OCI-LY3 (cell line): ENCODE results near the gene OR2T1.

Source experiments
- H2AFZ ChIP-seq: fragments of 200-600, 300-600 bp; shearing (Covaris generic); 2 replicates; pipeline ENCODE4 v1.6.0; 2014; ENCODE audit warnings: antibody characterized with exemption, low read depth, low read length
- H3K27ac ChIP-seq: fragments of 200-600, 300-600 bp; sonication (generic); 2 replicates; pipeline ENCODE4 v1.5.1; 2014; ENCODE audit warnings: mild to moderate bottlenecking, low read length, moderate library complexity, mixed read lengths
- H3K27me3 ChIP-seq: fragments of 200-600, 300-600 bp; sonication (generic); 2 replicates; pipeline ENCODE4 v1.6.1; 2014; ENCODE audit warnings: low read depth, low read length, mixed read lengths
- H3K36me3 ChIP-seq: fragments of 200-600, 300-600 bp; sonication (generic); replicated peaks from 2 replicates; pipeline ENCODE3; 2014; ENCODE audit warnings: low read depth, low read length, mixed read lengths
- H3K4me1 ChIP-seq: fragments of 300-600, 200-600 bp; sonication (generic); 2 replicates; pipeline ENCODE4 v1.6.1; 2014; ENCODE audit warnings: low read length, mixed read lengths
- H3K4me2 ChIP-seq: fragments of 200-600, 300-600 bp; sonication (generic); 2 replicates; pipeline ENCODE4 v1.6.1; 2014; ENCODE audit warnings: low read length, mixed read lengths
- H3K4me3 ChIP-seq: fragments of 300-600, 200-600 bp; sonication (generic); 2 replicates; pipeline ENCODE4 v1.5.1; 2014; ENCODE audit warnings: antibody characterized with exemption, mild to moderate bottlenecking, low read length, moderate library complexity
- H3K79me2 ChIP-seq: fragments of 300-600, 200-600 bp; shearing (Covaris generic); 2 replicates; pipeline ENCODE4 v1.6.1; 2014; ENCODE audit warnings: mild to moderate bottlenecking, low read length, mixed read lengths
- H3K9ac ChIP-seq: fragments of 300-600, 200-600 bp; shearing (Covaris generic); 2 replicates; pipeline ENCODE4 v1.6.0; 2014; ENCODE audit warnings: mild to moderate bottlenecking, low read length, moderate library complexity
- H3K9me3 ChIP-seq: fragments of 200-600, 300-600 bp; shearing (Covaris generic); 2 replicates; pipeline ENCODE4 v1.6.1; 2014; ENCODE audit warnings: low read length, mixed read lengths; ENCODE audit not compliant: insufficient read depth
- H4K20me1 ChIP-seq: fragments of 200-600, 300-600 bp; sonication (generic); 2 replicates; pipeline ENCODE4 v1.6.1; 2016; ENCODE audit warnings: low read length, mixed read lengths; ENCODE audit not compliant: insufficient read depth
- CTCF ChIP-seq: fragments of 200-600, 300-600 bp; sonication (generic); IDR thresholded peaks from 2 replicates; pipeline ENCODE4 v1.5.1; 2014; ENCODE audit warnings: antibody characterized with exemption, low read length, low read depth
- EZH2phosphoT487 ChIP-seq: fragments of 200-600 bp; shearing (Covaris generic); IDR thresholded peaks from 2 replicates; pipeline ENCODE4 v1.6.1; 2018; ENCODE audit warnings: antibody characterized with exemption, mixed run types, low read depth

Gene OR2T1

GRCh38 chr1:248402748-248403147 lies at the start of gene OR2T1:
TSS of gene OR2T1 (plus strand) at chr1:248403048. CDS start at chr1:248406148, 3,100 bp downstream.
- H3K9me3 ChIP-seq, result no peaks in the 10 kb centered on the region
- no peaks in the 10 kb centered on the region for H3K79me2 ChIP-seq
- H3K4me2 ChIP-seq, result no peak within 1 kb of the TSS
- H2AFZ ChIP-seq, result no peak within 1 kb of the TSS
- no peaks in the 10 kb centered on the region for H3K36me3 ChIP-seq
- no peaks in the 10 kb centered on the region for H3K4me1 ChIP-seq
- no peak within 1 kb of the TSS for H3K27ac ChIP-seq
- H3K27me3 ChIP-seq, result peaks cover 7% of the 10 kb centered on the region; the same call in 1 of the 2 replicates
- TF ChIP-seq CTCF (no peak), EZH2phosphoT487 (no peak)
- H3K9ac ChIP-seq, result no peak within 1 kb of the TSS
- H4K20me1 ChIP-seq, result no peaks in the 10 kb centered on the region
- no peak within 1 kb of the TSS for H3K4me3 ChIP-seq

- no peak overlapping the region for H3K4me2 ChIP-seq
- H3K27me3 ChIP-seq, result peaks cover 5% of the 10 kb centered on the region; the same call in 1 of the 2 replicates
- H3K36me3 ChIP-seq, result no peaks in the 10 kb centered on the region
- H3K9me3 ChIP-seq, result no peaks in the 10 kb centered on the region
- no peak overlapping the region for H2AFZ ChIP-seq
- no peaks in the 10 kb centered on the region for H4K20me1 ChIP-seq
- no peak overlapping the region for H3K9ac ChIP-seq
- no peak for TF ChIP-seq CTCF
- no peak for TF ChIP-seq EZH2phosphoT487
- H3K4me1 ChIP-seq, result no peaks in the 10 kb centered on the region
- no peaks in the 10 kb centered on the region for H3K79me2 ChIP-seq
- H3K4me3 ChIP-seq, result no peak overlapping the region
- no peak overlapping the region for H3K27ac ChIP-seq
Measured at GRCh38 chr1:248359415-248359814, 43.4 kb upstream of the OR2T1 start.

DNA sequence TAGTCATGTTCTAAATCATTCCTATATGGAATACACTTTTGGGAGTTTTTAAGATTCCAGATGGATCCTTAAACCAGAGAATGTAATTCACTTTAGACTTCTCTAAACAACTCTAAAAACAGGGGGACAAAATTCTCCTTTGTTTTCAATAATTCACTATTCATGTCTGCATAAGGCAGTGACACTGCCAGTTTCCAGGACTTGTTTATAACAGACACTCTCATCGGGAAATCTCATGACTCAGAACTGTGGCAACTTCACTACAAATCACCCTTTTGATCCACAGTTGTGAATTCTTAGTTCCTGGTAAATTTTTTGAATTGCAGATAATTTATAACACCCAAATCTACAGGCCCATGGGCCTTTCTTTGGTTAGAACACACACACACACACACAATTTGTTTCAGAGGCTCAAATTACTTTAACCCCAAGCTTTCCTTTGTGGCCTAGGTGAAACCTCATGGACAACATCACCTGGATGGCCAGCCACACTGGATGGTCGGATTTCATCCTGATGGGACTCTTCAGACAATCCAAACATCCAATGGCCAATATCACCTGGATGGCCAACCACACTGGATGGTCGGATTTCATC lies 41.6 kb upstream of the OR2T1 start, which contains the start of gene OR2T4:
TSS of gene OR2T4 (plus strand) at position 545 of the 595 bp plus-strand sequence. CDS start at position 545, 0 bp downstream.
- no peaks in the 10 kb centered on the region for H3K36me3 ChIP-seq
- no peaks in the 10 kb centered on the region for H3K4me1 ChIP-seq
- H3K79me2 ChIP-seq, result no peaks in the 10 kb centered on the region
- peaks cover 5% of the 10 kb centered on the region; the same call in 1 of the 2 replicates for H3K27me3 ChIP-seq
- no peak within 1 kb of the TSS for H3K4me3 ChIP-seq
- H3K27ac ChIP-seq, result no peak within 1 kb of the TSS
- no peak within 1 kb of the TSS for H2AFZ ChIP-seq
- no peak within 1 kb of the TSS for H3K9ac ChIP-seq
- H4K20me1 ChIP-seq, result no peaks in the 10 kb centered on the region
- H3K9me3 ChIP-seq, result no peaks in the 10 kb centered on the region
- H3K4me2 ChIP-seq, result no peak within 1 kb of the TSS
- no peak for TF ChIP-seq EZH2phosphoT487
- no peak for TF ChIP-seq CTCF

GRCh38 chr1:248366609-248367008 lies 36.2 kb upstream of the OR2T1 start:
- Histone ChIP-seq H3K27ac (no peak overlapping the region), H3K27me3 (no peaks in the 10 kb centered on the region; the same call in 1 of the 2 replicates), H4K20me1 (no peaks in the 10 kb centered on the region), H3K4me3 (no peak overlapping the region), H2AFZ (no peak overlapping the region), H3K4me2 (no peak overlapping the region), H3K36me3 (no peaks in the 10 kb centered on the region), H3K9ac (no peak overlapping the region), H3K9me3 (no peaks in the 10 kb centered on the region), H3K4me1 (no peaks in the 10 kb centered on the region), H3K79me2 (no peaks in the 10 kb centered on the region)
- no peak for TF ChIP-seq EZH2phosphoT487
